Fibroblast of mammary gland (primary cell): ENCODE results near the gene ZNF367.

Experiments used
- DNase-seq: peaks from one replicate; pipeline ENCODE4 v3.0.0-alpha.2; 2010; ENCODE audit warnings: low read depth
- H3K4me3 ChIP-seq: 2 replicates; pipeline ENCODE4 v1.5.1; 2011; ENCODE audit warnings: low read depth, mild to moderate bottlenecking, low read length, moderate library complexity; ENCODE audit not compliant: control insufficient read depth
- TF ChIP-seq, protein P1 (sequence below): conservative IDR thresholded peaks from 2 replicates; pipeline ENCODE4 v1.5.1; 2011; ENCODE audit warnings: low read depth, low read length, inconsistent platforms; ENCODE audit not compliant: control insufficient read depth, insufficient read depth

The ZNF367 gene

DNA sequence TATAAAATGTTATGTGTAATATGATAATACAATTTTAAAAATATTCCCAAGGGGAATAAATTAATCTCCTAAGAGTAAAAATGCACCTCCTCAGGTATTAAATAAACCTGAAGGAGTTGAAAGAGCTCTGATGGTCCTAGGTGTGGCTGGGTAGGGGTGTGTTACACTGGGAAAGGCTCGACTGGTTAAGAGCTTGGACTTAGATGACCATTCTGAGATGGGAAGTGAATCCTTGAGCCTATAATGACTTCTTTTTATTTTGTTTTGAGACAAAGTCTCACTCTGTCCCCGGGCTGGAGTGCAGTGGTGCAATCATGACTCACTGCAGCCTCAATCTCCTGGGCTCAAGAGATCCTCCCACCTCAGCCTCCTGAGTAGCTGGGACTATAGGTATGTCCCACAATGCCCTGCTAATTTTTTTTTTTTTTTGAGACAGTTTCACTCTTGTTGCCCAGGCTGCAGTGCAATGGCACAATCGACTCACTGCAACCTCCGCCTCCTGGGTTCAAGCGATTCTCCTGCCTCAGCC, 22.6 kb upstream of the ZNF367 start:
- H3K4me3 ChIP-seq, result no peak overlapping the region
- DNase-seq, result no peak
- TF ChIP-seq, protein P1, sequence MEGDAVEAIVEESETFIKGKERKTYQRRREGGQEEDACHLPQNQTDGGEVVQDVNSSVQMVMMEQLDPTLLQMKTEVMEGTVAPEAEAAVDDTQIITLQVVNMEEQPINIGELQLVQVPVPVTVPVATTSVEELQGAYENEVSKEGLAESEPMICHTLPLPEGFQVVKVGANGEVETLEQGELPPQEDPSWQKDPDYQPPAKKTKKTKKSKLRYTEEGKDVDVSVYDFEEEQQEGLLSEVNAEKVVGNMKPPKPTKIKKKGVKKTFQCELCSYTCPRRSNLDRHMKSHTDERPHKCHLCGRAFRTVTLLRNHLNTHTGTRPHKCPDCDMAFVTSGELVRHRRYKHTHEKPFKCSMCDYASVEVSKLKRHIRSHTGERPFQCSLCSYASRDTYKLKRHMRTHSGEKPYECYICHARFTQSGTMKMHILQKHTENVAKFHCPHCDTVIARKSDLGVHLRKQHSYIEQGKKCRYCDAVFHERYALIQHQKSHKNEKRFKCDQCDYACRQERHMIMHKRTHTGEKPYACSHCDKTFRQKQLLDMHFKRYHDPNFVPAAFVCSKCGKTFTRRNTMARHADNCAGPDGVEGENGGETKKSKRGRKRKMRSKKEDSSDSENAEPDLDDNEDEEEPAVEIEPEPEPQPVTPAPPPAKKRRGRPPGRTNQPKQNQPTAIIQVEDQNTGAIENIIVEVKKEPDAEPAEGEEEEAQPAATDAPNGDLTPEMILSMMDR, result no peak

DNA sequence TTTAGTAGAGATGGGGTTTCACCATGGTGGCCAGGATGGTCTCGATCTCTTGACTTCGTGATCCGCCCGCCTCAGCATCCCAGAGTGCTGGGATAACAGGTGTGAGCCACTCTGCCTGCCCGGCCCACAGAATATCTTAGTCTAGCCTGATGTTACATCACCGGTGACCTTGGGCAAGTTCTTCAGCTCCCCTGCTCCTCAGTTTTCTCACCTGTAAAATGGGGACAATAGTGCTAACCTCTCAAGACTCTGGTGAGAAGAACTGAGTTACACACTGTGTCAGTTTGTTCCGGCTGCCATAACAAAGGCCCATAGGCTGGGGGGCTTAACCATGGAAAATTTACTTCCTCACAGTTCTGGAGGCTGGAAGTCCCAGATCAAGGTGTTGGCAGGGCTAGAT, 19.3 kb upstream of the ZNF367 start:
- H3K4me3 ChIP-seq, result no peak overlapping the region
- TF ChIP-seq, protein P1, result no peak
- no peak for DNase-seq

DNA sequence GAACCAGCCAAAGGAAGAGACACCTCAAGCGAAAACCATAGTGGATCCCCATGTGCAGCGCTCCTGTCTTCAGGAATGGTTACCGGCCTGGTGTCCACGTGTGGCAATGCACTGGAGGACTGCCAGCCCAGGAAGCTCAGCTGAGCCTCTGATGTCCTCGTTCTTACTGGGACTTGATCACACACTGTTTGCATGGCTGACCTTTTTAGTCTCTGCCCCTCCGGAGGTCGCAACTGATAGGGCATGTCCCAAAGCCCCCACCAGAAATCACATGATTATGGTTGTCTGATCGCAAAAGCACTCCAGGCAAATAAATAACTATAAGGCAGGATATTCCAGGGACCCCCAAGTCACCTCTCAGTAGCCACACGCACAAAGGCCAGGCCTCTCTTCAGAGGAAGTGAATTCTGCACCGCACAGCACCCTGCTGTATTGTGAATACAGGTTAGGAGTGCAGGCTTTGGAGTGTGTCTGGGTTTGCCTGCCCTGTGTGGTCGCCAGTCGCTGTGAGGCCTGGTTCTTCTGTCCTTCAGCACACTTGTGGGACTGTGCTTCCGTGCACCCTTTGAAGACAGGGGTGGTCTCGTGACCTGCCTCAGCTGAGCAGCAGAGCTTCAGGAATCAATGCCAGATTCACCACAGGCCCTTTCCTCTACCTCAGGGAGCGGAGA, 18.4 kb upstream of the ZNF367 start:
- no peak overlapping the region for H3K4me3 ChIP-seq
- no peak for DNase-seq
- TF ChIP-seq, protein P1, result no peak

DNA sequence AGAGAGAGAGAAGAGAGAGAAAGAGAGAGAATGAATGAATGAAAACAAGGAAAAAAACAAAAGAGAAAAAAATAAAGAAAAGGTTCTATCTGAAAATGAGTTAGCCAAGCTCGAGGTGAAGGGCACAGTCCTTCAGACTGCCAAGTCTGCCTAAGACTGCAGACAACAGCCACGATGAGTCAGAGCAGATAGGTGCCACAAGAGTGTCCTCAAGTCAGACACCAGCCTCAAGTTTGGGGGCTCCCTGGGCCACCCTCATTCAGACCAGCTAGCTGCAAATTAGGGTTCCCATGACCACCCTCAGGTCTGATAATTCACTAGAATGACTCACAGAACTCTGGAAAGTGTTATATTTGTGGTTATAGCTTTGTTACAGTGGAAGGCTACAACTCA, 17.9 kb upstream of the ZNF367 start:
- no peak overlapping the region for H3K4me3 ChIP-seq
- TF ChIP-seq, protein P1, result no peak
- no peak for DNase-seq

DNA sequence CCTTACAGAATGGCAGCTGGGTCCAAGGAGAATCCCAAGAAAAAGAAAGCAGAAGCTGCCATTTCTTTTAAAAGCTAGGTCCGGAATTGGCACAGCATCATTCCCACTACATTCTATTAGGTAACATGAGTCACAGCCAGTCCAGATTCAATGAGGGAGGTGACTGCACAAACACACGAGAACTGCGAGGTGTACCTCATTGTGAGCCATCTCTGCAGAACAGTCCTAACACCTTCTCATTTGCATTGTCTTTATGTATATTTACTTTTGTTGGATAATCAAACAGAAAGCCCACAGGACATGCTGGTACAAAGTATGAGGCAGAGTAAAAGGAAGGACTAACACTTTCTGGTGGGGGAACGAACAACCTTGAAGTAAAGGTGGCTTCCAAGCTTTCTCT, 17.2 kb upstream of the ZNF367 start:
- no peak overlapping the region for H3K4me3 ChIP-seq
- TF ChIP-seq, protein P1, result no peak
- DNase-seq, result no peak

DNA sequence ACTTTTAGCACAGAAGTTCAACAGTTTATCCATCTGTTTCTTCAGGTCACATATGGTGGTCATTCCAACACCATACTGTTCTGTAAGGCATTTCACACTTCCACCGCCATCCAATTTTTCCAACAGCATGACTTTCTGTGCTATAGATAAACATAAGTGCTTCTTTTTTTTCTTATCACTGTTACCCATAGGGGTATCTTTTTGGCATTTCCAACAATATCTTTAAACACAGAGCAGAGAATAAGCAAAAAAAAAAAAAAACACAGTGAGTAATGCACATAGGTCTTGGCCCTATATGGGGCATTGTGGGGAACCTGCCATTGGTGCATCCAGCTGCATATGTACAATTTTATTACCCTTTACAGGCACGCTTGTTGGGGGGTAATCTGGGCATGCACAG, 12.2 kb upstream of the ZNF367 start:
- no peak for DNase-seq
- no peak overlapping the region for H3K4me3 ChIP-seq
- TF ChIP-seq, protein P1, result no peak
